Measurements from ENCODE around the gene THRA. TPM values are rescaled to one million over a fixed set of nuclear protein-coding genes. Genes with fewer than 3 reads are reported as not detected.
A peak's percentile ranks its signal among the peaks of the same experiment; 100 is the strongest.

Gene THRA
- total and polyA plus RNA-seq, 12 donors, result 29.8 to 102 (median 67.1) TPM

DNA sequence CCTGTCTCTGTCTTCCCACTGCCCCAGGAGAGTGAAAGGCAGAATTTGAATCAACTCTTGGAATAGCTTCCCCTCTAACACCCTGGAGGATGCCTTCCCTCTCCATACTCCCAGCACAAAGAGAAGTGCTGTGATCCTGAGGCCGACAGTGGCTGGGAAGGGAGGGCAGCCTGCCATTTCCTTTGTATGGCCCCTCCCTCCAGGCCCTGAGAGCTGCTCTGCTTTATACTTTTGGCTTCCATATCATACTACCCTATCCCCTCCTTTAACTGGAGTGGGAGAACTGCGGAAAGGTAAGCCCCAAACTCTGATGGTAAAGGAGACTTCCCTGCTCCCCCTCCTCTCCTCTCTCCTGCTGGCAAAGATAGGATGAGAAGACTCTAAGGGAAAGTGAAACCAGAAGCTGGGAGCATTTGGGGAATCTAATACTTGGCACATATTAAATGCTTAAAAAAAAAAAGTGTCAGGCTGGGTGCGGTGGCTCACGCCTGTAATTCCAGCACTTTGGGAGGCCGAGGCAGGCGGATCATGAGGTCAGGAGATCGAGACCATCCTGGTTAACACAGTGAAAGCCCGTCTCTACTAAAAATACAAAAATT, 4.5 kb upstream of the THRA start:
- intact Hi-C loops (cut with DNase I), result loop anchor here in 1 of 10 donors (5.0 kb wide), 1 partner anchor 34 kb away; no protein-coding TSS in a partner anchor
- peak overlapping the region; percentile 53 to 88 (median 77) for H3K27ac ChIP-seq
- ATAC-seq, result peak in 5 of 8 donors; percentile 6 to 21 (median 17)
- peak overlapping the region in 2 of 10 donors; percentile 6 to 12 for H3K4me3 ChIP-seq
- WGBS, 2 donors, result 37 to 51% methylated on average over 8 of the region's 8 CpGs
- no peaks in the 10 kb centered on the region for H3K27me3 ChIP-seq
- H3K9me3 ChIP-seq, result no peaks in the 10 kb centered on the region
- no peaks in the 10 kb centered on the region for H3K36me3 ChIP-seq
- TF ChIP-seq, protein P1, sequence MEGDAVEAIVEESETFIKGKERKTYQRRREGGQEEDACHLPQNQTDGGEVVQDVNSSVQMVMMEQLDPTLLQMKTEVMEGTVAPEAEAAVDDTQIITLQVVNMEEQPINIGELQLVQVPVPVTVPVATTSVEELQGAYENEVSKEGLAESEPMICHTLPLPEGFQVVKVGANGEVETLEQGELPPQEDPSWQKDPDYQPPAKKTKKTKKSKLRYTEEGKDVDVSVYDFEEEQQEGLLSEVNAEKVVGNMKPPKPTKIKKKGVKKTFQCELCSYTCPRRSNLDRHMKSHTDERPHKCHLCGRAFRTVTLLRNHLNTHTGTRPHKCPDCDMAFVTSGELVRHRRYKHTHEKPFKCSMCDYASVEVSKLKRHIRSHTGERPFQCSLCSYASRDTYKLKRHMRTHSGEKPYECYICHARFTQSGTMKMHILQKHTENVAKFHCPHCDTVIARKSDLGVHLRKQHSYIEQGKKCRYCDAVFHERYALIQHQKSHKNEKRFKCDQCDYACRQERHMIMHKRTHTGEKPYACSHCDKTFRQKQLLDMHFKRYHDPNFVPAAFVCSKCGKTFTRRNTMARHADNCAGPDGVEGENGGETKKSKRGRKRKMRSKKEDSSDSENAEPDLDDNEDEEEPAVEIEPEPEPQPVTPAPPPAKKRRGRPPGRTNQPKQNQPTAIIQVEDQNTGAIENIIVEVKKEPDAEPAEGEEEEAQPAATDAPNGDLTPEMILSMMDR (IDR thresholded peaks at IDR 0.05), result no peak
- H3K4me1 ChIP-seq, result peaks cover 9 to 51% (median 34%) of the 10 kb centered on the region in 9 donors
- no peak for DNase-seq

DNA sequence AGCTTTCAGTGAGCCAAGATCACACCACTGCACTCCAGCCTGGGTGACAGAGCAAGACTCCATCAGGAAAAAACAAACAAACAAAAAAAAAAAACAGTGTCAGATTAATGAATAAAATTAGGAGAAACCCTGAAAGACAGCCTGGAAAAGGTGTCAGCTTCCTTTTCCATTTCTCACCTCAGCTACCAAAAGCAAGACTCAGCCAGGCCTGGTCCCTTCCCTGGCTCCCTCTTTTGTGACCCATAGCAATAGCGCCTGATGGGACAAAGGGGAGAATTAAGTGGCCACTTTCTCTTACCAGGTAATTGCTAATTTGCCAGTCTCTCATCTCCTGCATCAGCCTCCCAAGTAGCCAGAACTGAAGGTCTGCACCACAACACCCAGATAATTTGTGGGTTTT, 3.9 kb upstream of the THRA start:
- peaks cover 4 to 49% (median 32%) of the 10 kb centered on the region in 9 donors for H3K4me1 ChIP-seq
- DNase-seq, result no peak
- WGBS, 2 donors, result 97 to 100% methylated on average over 1 of the region's 1 CpG

DNA sequence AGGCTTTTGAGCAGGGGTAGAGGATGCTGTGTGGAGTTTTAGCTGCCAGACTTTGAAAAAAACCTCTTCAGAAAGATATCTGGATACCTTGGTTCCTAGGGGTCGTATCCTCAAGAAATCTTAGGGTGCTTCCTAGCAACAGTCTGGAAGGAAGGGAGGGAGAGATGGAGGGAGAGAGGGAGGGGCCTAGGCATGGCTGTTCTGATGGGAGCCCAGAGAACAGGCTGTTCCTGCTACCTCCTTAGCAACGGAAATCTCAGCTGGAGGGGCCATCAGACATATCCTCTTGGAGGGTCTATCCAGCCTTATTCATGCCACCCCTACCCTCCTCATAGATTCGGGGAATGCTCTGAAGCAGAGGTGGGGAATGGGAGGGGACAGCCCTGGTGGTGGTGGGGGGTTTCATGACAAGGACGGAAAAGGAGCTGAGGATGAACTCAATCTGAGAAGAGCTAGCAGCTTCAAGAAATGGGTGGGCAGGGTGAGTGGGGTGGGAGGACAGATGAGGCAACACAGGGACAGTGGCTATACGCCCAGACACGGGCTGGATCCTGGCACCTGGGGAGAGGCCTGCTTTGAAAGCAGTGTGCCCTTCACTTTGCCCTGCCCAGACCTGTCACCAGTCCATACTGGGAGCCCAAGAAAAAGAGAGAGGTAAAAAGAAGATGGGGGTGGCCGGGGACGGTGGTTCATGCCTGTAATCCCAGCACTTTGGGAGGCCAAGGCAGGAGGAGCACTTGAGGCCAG, 2.9 kb upstream of the THRA start:
- intact Hi-C loops (cut with DNase I), result loop anchor here in 6 of 10 donors (5.0 to 10.0 kb wide), 4 partner anchors 32 to 55 kb away; no protein-coding TSS in a partner anchor
- H3K9me3 ChIP-seq, result no peaks in the 10 kb centered on the region
- H3K36me3 ChIP-seq, result no peaks in the 10 kb centered on the region
- no peak overlapping the region for H3K4me3 ChIP-seq
- H3K27ac ChIP-seq, result peak overlapping the region in 4 of 10 donors; percentile 10 to 88 (median 69)
- ATAC-seq (peak in 1 of 8 donors; percentile 46), DNase-seq (no peak)
- WGBS, 2 donors, result 63 to 75% methylated on average over 8 of the region's 8 CpGs
- TF ChIP-seq, protein P1 (IDR thresholded peaks at IDR 0.05), result no peak
- H3K4me1 ChIP-seq, result peaks cover 14 to 56% (median 38%) of the 10 kb centered on the region in 9 donors
- no peaks in the 10 kb centered on the region for H3K27me3 ChIP-seq

More for the DNA sequence above, 3.9 kb upstream of the THRA start:
- H3K36me3 ChIP-seq, result no peaks in the 10 kb centered on the region
- H3K4me3 ChIP-seq, result no peak overlapping the region
- H3K27ac ChIP-seq, result peak overlapping the region in 9 of 10 donors; percentile 57 to 88 (median 78)
- ATAC-seq, result no peak
- H3K27me3 ChIP-seq, result no peaks in the 10 kb centered on the region
- intact Hi-C loops (cut with DNase I), result loop anchor here in 1 of 10 donors (5.0 kb wide), 1 partner anchor 33 kb away; no protein-coding TSS in a partner anchor
- TF ChIP-seq, protein P1 (IDR thresholded peaks at IDR 0.05), result no peak
- no peaks in the 10 kb centered on the region for H3K9me3 ChIP-seq

DNA sequence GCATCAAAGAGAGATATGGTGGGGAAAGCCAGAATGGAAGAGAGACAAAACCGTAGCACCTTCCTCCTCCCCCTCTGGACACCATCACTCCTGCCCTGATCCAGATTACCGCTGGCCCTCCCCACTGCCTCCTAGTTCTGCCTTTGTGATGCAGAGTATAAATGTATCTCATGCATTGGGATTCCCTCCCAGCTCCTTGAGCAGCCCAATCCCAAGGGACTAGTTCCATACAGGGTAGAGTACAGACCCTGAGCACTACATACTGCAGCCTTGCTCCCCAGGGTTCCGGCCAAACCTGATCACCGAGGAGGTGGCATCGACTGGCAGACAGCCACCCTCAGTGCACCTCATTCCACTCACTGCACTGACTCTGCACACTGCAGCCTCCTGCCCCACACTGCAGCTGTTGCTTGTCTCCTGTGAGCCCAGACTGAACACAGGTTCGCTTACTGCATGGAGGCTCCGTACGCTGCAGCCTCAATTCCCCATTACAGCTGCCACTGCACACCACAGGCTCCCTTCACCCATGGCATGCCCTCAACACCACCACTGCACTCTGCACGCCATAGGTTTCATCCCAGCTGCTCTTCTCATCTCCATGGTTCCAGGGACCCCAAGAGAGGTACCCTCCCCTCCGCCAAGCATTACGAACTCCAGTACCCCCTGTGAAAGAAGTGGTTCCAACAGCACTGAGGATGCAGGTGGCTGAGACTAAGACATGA, 1.7 kb upstream of the THRA start:
- DNase-seq, result peak in 1 of 2 donors; percentile 3
- Histone ChIP-seq H3K36me3 (no peaks in the 10 kb centered on the region), H3K27ac (peak overlapping the region in 2 of 10 donors; percentile 10 to 88), H3K27me3 (no peaks in the 10 kb centered on the region), H3K9me3 (no peaks in the 10 kb centered on the region), H3K4me3 (no peak overlapping the region), H3K4me1 (peaks cover 25 to 62% (median 46%) of the 10 kb centered on the region in 9 donors)
- ATAC-seq, result no peak
- intact Hi-C loops (cut with DNase I), result loop anchor here in 6 of 10 donors (5.0 to 10.0 kb wide), 3 partner anchors 36 to 54 kb away; no protein-coding TSS in a partner anchor
- TF ChIP-seq, protein P1 (IDR thresholded peaks at IDR 0.05), result no peak
- 82 to 86% methylated on average over 11 of the region's 11 CpGs for WGBS, 2 donors
